ENCODE data around the gene AQP5.
A peak's percentile ranks its signal among the peaks of the same experiment; 100 is the strongest.

The AQP5 gene

GRCh38 chr12:50006280-50006679 is 44.6 kb downstream of the AQP5 start:
- no peak overlapping the region for H3K9ac ChIP-seq (ENCODE audit: low read length)
- peaks cover 25% of the 10 kb centered on the region for H3K79me1 ChIP-seq (replicated peaks; ENCODE audit: low read length, poor library complexity, severe bottlenecking)
- no peak overlapping the region for H4K91ac ChIP-seq (ENCODE audit: low read length)
- peaks cover 6% of the 10 kb centered on the region for H3K4me1 ChIP-seq (ENCODE audit: control insufficient read depth, insufficient read depth, low read depth, low read length)
- H3K4ac ChIP-seq (ENCODE audit: low read depth in 1 of 2, low read length in 2 of 2), result no peak overlapping the region
- H3K4me3 ChIP-seq (ENCODE audit: insufficient read depth in 1 of 2, low read depth in 1 of 2, low read length in 2 of 2), result no peak overlapping the region
- no peak overlapping the region for H3K4me2 ChIP-seq (ENCODE audit: low read length, poor library complexity, severe bottlenecking)
- H2BK12ac ChIP-seq (ENCODE audit: low read length in 2 of 2), result peak overlapping the region in 1 of 2 experiments; percentile 1
- H3K36me3 ChIP-seq (ENCODE audit: control insufficient read depth in 1 of 2, insufficient read depth in 2 of 2, low read depth in 1 of 2, low read length in 2 of 2), result peaks cover 9 to 13% of the 10 kb centered on the region in 2 experiments
- H2BK5ac ChIP-seq (ENCODE audit: low read depth, low read length, poor library complexity, severe bottlenecking), result no peak overlapping the region
- H2BK120ac ChIP-seq (ENCODE audit: low read depth, low read length), result no peak overlapping the region
- no peak overlapping the region for H3K23ac ChIP-seq (ENCODE audit: low read length in 2 of 2)
- H3K27me3 ChIP-seq (ENCODE audit: control insufficient read depth in 1 of 2, insufficient read depth in 1 of 2, low read length in 2 of 2), result no peaks in the 10 kb centered on the region
- no peak overlapping the region for H3K18ac ChIP-seq (ENCODE audit: low read depth in 1 of 2, low read length in 2 of 2)
- no peaks in the 10 kb centered on the region for H3K9me3 ChIP-seq (ENCODE audit: control insufficient read depth, low read length)
- 97% methylated on average over 5 of the region's 7 CpGs for WGBS
- H3K27ac ChIP-seq (ENCODE audit: low read length, poor library complexity, severe bottlenecking), result peak overlapping the region; percentile 37
- H4K8ac ChIP-seq (ENCODE audit: low read length), result no peak overlapping the region
- no peak overlapping the region for H2AFZ ChIP-seq (ENCODE audit: low read depth, low read length)
- H2AK5ac ChIP-seq (ENCODE audit: low read length, severe bottlenecking), result peak overlapping the region; percentile 88
- no peak overlapping the region for H2BK15ac ChIP-seq (ENCODE audit: low read depth, poor library complexity, severe bottlenecking)
- no peak overlapping the region for H3K14ac ChIP-seq (ENCODE audit: low read length in 2 of 2)
- no peak for DNase-seq

- H3K4me2 ChIP-seq (ENCODE audit: low read length, poor library complexity, severe bottlenecking), result no peak overlapping the region
- H3K18ac ChIP-seq (ENCODE audit: low read depth in 1 of 2, low read length in 2 of 2), result no peak overlapping the region
- H3K9me3 ChIP-seq (ENCODE audit: control insufficient read depth, low read length), result no peaks in the 10 kb centered on the region
- no peak overlapping the region for H3K23ac ChIP-seq (ENCODE audit: low read length in 2 of 2)
- no peak overlapping the region for H2BK120ac ChIP-seq (ENCODE audit: low read depth, low read length)
- no peak overlapping the region for H4K8ac ChIP-seq (ENCODE audit: low read length)
- H4K91ac ChIP-seq (ENCODE audit: low read length), result no peak overlapping the region
- no peak overlapping the region for H2BK5ac ChIP-seq (ENCODE audit: low read depth, low read length, poor library complexity, severe bottlenecking)
- H3K4ac ChIP-seq (ENCODE audit: low read depth in 1 of 2, low read length in 2 of 2), result no peak overlapping the region
- H3K27ac ChIP-seq (ENCODE audit: low read length, poor library complexity, severe bottlenecking), result peak overlapping the region; percentile 37
- H3K14ac ChIP-seq (ENCODE audit: low read length in 2 of 2), result no peak overlapping the region
- H2BK12ac ChIP-seq (ENCODE audit: low read length in 2 of 2), result no peak overlapping the region
- H2AK5ac ChIP-seq (ENCODE audit: low read length, severe bottlenecking), result no peak overlapping the region
- no CpG with 5 or more reads among the region's 1 CpG for WGBS
- no peak overlapping the region for H3K4me3 ChIP-seq (ENCODE audit: insufficient read depth in 1 of 2, low read depth in 1 of 2, low read length in 2 of 2)
- H3K79me1 ChIP-seq (replicated peaks; ENCODE audit: low read length, poor library complexity, severe bottlenecking), result peaks cover 25% of the 10 kb centered on the region
- H3K27me3 ChIP-seq (ENCODE audit: control insufficient read depth in 1 of 2, insufficient read depth in 1 of 2, low read length in 2 of 2), result no peaks in the 10 kb centered on the region
- no peak overlapping the region for H3K9ac ChIP-seq (ENCODE audit: low read length)
- peaks cover 6% of the 10 kb centered on the region for H3K4me1 ChIP-seq (ENCODE audit: control insufficient read depth, insufficient read depth, low read depth, low read length)
- no peak overlapping the region for H2BK15ac ChIP-seq (ENCODE audit: low read depth, poor library complexity, severe bottlenecking)
- peaks cover 6 to 8% of the 10 kb centered on the region in 2 experiments for H3K36me3 ChIP-seq (ENCODE audit: control insufficient read depth in 1 of 2, insufficient read depth in 2 of 2, low read depth in 1 of 2, low read length in 2 of 2)
- no peak overlapping the region for H2AFZ ChIP-seq (ENCODE audit: low read depth, low read length)
- DNase-seq, result peak; percentile 33
Measured at GRCh38 chr12:50006754-50007442, 45.2 kb downstream of the AQP5 start.

GRCh38 chr12:50013361-50014147 is 51.9 kb downstream of the AQP5 start:
- Histone ChIP-seq H3K4ac (ENCODE audit: low read depth in 1 of 2, low read length in 2 of 2) (no peak overlapping the region), H3K23ac (ENCODE audit: low read length in 2 of 2) (no peak overlapping the region), H3K4me2 (ENCODE audit: low read length, poor library complexity, severe bottlenecking) (no peak overlapping the region), H3K18ac (ENCODE audit: low read depth in 1 of 2, low read length in 2 of 2) (no peak overlapping the region), H3K27me3 (ENCODE audit: control insufficient read depth in 1 of 2, insufficient read depth in 1 of 2, low read length in 2 of 2) (no peaks in the 10 kb centered on the region), H2BK12ac (ENCODE audit: low read length in 2 of 2) (no peak overlapping the region), H2AK5ac (ENCODE audit: low read length, severe bottlenecking) (no peak overlapping the region), H3K36me3 (ENCODE audit: control insufficient read depth in 1 of 2, insufficient read depth in 2 of 2, low read depth in 1 of 2, low read length in 2 of 2) (peaks cover 5 to 11% of the 10 kb centered on the region in 2 experiments), H3K4me3 (ENCODE audit: insufficient read depth in 1 of 2, low read depth in 1 of 2, low read length in 2 of 2) (no peak overlapping the region), H3K14ac (ENCODE audit: low read length in 2 of 2) (no peak overlapping the region), H3K79me1 (replicated peaks; ENCODE audit: low read length, poor library complexity, severe bottlenecking) (peaks cover 24% of the 10 kb centered on the region), H3K27ac (ENCODE audit: low read length, poor library complexity, severe bottlenecking) (no peak overlapping the region), H4K8ac (ENCODE audit: low read length) (peak overlapping the region; percentile 69), H3K9ac (ENCODE audit: low read length) (no peak overlapping the region), H2BK120ac (ENCODE audit: low read depth, low read length) (no peak overlapping the region), H3K9me3 (ENCODE audit: control insufficient read depth, low read length) (no peaks in the 10 kb centered on the region), H2BK5ac (ENCODE audit: low read depth, low read length, poor library complexity, severe bottlenecking) (no peak overlapping the region), H4K91ac (ENCODE audit: low read length) (no peak overlapping the region), H3K4me1 (ENCODE audit: control insufficient read depth, insufficient read depth, low read depth, low read length) (peaks cover 2% of the 10 kb centered on the region), H2BK15ac (ENCODE audit: low read depth, poor library complexity, severe bottlenecking) (no peak overlapping the region), H2AFZ (ENCODE audit: low read depth, low read length) (no peak overlapping the region)
- 94% methylated on average over 2 of the region's 2 CpGs for WGBS
- DNase-seq, result no peak

GRCh38 chr12:50014342-50014741 is 52.7 kb downstream of the AQP5 start:
- 100% methylated on average over 2 of the region's 3 CpGs for WGBS

More at GRCh38 chr12:50014342-50014741, 52.7 kb downstream of the AQP5 start:
- Histone ChIP-seq H3K36me3 (ENCODE audit: control insufficient read depth in 1 of 2, insufficient read depth in 2 of 2, low read depth in 1 of 2, low read length in 2 of 2) (peaks cover 5 to 11% of the 10 kb centered on the region in 2 experiments), H3K23ac (ENCODE audit: low read length in 2 of 2) (no peak overlapping the region), H3K4me3 (ENCODE audit: insufficient read depth in 1 of 2, low read depth in 1 of 2, low read length in 2 of 2) (no peak overlapping the region), H4K91ac (ENCODE audit: low read length) (no peak overlapping the region), H3K9me3 (ENCODE audit: control insufficient read depth, low read length) (no peaks in the 10 kb centered on the region), H2AFZ (ENCODE audit: low read depth, low read length) (no peak overlapping the region), H3K27me3 (ENCODE audit: control insufficient read depth in 1 of 2, insufficient read depth in 1 of 2, low read length in 2 of 2) (no peaks in the 10 kb centered on the region), H3K4me1 (ENCODE audit: control insufficient read depth, insufficient read depth, low read depth, low read length) (peaks cover 1% of the 10 kb centered on the region), H2BK15ac (ENCODE audit: low read depth, poor library complexity, severe bottlenecking) (no peak overlapping the region), H3K4ac (ENCODE audit: low read depth in 1 of 2, low read length in 2 of 2) (no peak overlapping the region), H3K9ac (ENCODE audit: low read length) (no peak overlapping the region), H3K14ac (ENCODE audit: low read length in 2 of 2) (no peak overlapping the region), H3K79me1 (replicated peaks; ENCODE audit: low read length, poor library complexity, severe bottlenecking) (peaks cover 21% of the 10 kb centered on the region), H4K8ac (ENCODE audit: low read length) (no peak overlapping the region), H3K4me2 (ENCODE audit: low read length, poor library complexity, severe bottlenecking) (no peak overlapping the region), H3K27ac (ENCODE audit: low read length, poor library complexity, severe bottlenecking) (no peak overlapping the region), H2BK5ac (ENCODE audit: low read depth, low read length, poor library complexity, severe bottlenecking) (no peak overlapping the region), H2BK120ac (ENCODE audit: low read depth, low read length) (no peak overlapping the region), H2AK5ac (ENCODE audit: low read length, severe bottlenecking) (no peak overlapping the region), H3K18ac (ENCODE audit: low read depth in 1 of 2, low read length in 2 of 2) (no peak overlapping the region), H2BK12ac (ENCODE audit: low read length in 2 of 2) (no peak overlapping the region)
- no peak for DNase-seq

Measured in mesenchymal stem cell (in vitro differentiated cells and primary cell).